Mucosa of rectum (tissue), 2 donors: ENCODE results near the gene NINJ2.

Source experiments
- H3K27ac ChIP-seq, 2 donors: one replicate each; pipeline ENCODE4 v1.7.0; 2013; ENCODE audit warnings: inconsistent platforms in 2 of 2, low read depth in 2 of 2, low read length in 2 of 2
- H3K27me3 ChIP-seq, 2 donors: one replicate each; pipeline ENCODE4 v1.7.0; 2013; ENCODE audit warnings: low read length in 2 of 2; ENCODE audit not compliant: control insufficient read depth in 2 of 2, insufficient read depth in 2 of 2
- H3K36me3 ChIP-seq, 2 donors: one replicate each; pipeline ENCODE4 v1.7.0; 2013; ENCODE audit warnings: low read length in 2 of 2; ENCODE audit not compliant: control insufficient read depth in 2 of 2, insufficient read depth in 2 of 2
- H3K4me1 ChIP-seq, 2 donors: one replicate each; pipeline ENCODE4 v1.7.0; 2013; ENCODE audit warnings: low read length in 2 of 2, mild to moderate bottlenecking in 1 of 2; ENCODE audit not compliant: control insufficient read depth in 2 of 2, insufficient read depth in 2 of 2
- H3K4me3 ChIP-seq, 2 donors: one replicate each; pipeline ENCODE4 v1.7.0; 2013; ENCODE audit warnings: low read length in 2 of 2
- H3K9ac ChIP-seq, 2 donors: one replicate each; pipeline ENCODE4 v1.7.0; 2013; ENCODE audit warnings: low read length in 2 of 2, low read depth in 1 of 2, mild to moderate bottlenecking in 1 of 2
- H3K9me3 ChIP-seq, 2 donors: one replicate each; pipeline ENCODE4 v1.7.0; 2013; ENCODE audit warnings: low read length in 2 of 2; ENCODE audit not compliant: control insufficient read depth in 2 of 2
- donor health status: healthy.
- donor health status: Normal muscosa, but diverticular disease.

Gene NINJ2

GRCh38 chr12:572532-572899 is 90.7 kb downstream of the NINJ2 start:
- Histone ChIP-seq H3K36me3 (no peaks in the 10 kb centered on the region), H3K9me3 (no peaks in the 10 kb centered on the region), H3K27me3 (no peaks in the 10 kb centered on the region), H3K27ac (peak overlapping the region in 1 of 2 donors; percentile 95), H3K4me1 (peaks cover 39 to 43% of the 10 kb centered on the region in 2 donors), H3K4me3 (no peak overlapping the region), H3K9ac (no peak overlapping the region)

- no peak overlapping the region for H3K9ac ChIP-seq
- no peaks in the 10 kb centered on the region for H3K27me3 ChIP-seq
- H3K4me3 ChIP-seq: no peak overlapping the region
- peak overlapping the region; percentile 93 to 95 for H3K27ac ChIP-seq
- peaks cover 39 to 43% of the 10 kb centered on the region in 2 donors for H3K4me1 ChIP-seq
- H3K9me3 ChIP-seq: no peaks in the 10 kb centered on the region
- H3K36me3 ChIP-seq: no peaks in the 10 kb centered on the region
Observed at GRCh38 chr12:571795-572531, 91.3 kb downstream of the NINJ2 start.

- H3K4me3 ChIP-seq: peak overlapping the region; percentile 73 to 77
- no peaks in the 10 kb centered on the region for H3K36me3 ChIP-seq
- peak overlapping the region; percentile 93 to 95 for H3K27ac ChIP-seq
- peaks cover 38 to 39% of the 10 kb centered on the region in 2 donors for H3K4me1 ChIP-seq
- no peaks in the 10 kb centered on the region for H3K27me3 ChIP-seq
- no peaks in the 10 kb centered on the region for H3K9me3 ChIP-seq
- peak overlapping the region; percentile 76 to 80 for H3K9ac ChIP-seq
Observed at GRCh38 chr12:570921-571794, 92.1 kb downstream of the NINJ2 start.

DNA sequence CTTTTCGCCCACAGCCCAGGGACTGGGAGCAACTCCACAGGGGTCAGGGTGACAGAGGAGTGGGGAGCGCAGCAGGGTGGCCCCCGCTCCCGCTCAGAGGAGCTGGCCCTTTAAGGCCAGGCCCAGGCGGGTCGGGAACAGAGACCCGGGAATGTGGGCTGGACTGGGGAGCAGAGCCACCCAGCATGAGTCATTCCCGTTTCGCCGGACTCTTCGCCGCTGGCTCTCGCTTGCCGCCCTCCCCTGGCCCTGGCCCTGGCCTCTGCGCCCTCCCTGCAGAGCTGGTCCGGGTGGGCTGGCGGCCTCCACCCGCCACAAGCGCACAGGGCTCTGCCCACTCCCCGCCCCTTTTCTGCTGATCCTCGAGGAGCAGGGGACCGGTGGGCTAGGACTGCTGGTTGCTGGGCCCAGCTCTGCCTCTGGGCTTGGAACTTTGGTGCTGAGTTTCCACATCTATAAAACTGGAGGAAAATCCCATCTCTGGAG is 92.8 kb downstream of the NINJ2 start:
- H3K27ac ChIP-seq: peak overlapping the region; percentile 93 to 95
- H3K4me3 ChIP-seq: peak overlapping the region; percentile 73 to 77
- no peaks in the 10 kb centered on the region for H3K36me3 ChIP-seq
- H3K9me3 ChIP-seq: no peaks in the 10 kb centered on the region
- H3K27me3 ChIP-seq: no peaks in the 10 kb centered on the region
- peak overlapping the region; percentile 76 to 80 for H3K9ac ChIP-seq
- H3K4me1 ChIP-seq: peaks cover 32 to 36% of the 10 kb centered on the region in 2 donors

DNA sequence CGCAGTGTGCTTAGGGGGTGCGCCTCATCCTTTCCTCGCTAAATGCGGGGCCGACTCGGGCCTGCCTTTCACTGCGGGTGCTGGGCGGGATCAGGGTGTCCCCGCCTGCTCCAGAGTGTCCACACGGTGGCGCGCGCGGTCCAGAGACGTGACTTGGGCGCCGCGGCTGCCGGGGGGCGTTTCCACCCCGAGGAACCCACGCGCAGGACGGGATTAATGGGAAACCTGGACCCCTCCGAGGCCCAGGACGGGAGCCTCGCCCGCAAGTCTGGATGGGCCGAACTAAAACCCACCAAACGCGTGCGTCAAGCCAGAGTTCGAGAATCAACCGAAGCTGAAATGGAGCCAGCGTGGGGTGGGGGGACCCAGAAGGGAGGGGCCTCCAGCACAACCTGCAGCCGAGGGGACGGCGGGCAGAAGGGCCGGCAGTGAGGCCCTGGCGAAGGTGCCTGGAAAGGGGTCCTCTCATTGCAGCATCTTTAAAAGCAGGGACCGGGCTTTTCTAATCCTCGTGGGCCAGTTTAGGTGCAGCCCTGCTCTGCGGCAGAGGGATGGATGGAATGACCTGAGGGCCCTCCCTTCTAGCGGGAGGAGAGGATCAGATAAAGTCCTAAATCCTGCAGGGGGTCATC is 93.3 kb downstream of the NINJ2 start:
- H3K27ac ChIP-seq: peak overlapping the region; percentile 93 to 95
- no peaks in the 10 kb centered on the region for H3K27me3 ChIP-seq
- H3K4me3 ChIP-seq: peak overlapping the region; percentile 73 to 77
- H3K9ac ChIP-seq: peak overlapping the region; percentile 76 to 80
- H3K4me1 ChIP-seq: peaks cover 32 to 35% of the 10 kb centered on the region in 2 donors
- H3K9me3 ChIP-seq: no peaks in the 10 kb centered on the region
- H3K36me3 ChIP-seq: no peaks in the 10 kb centered on the region

DNA sequence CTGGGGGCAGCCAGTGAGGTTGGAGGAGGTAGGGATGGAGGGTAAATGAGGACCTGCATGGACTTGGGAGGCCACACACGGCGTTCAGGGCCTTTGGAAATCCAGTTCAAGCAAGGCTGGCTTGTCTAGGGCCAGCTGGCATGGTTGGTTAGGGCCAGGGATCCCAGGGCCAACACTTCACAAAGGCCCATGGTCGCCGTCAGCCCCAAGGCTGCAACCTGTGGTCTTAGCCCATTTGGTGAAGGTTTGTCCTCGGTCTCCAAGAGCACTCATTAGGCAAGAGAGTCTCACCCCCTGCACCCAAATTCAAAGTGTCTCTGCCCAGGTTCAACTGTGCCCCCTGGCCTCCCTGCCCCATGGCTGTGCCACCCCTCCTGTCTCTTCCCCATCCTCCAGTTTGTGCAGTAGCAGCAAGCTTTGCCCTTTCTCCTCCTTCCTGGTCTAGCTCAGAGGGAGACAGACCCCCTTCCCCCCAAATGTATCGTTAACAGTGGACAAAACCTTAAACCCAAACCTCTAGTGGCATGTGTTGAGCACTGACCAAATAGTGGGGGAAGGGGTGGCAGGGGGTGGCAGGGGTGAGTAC is 94.1 kb downstream of the NINJ2 start:
- Histone ChIP-seq H3K4me1 (peaks cover 32 to 35% of the 10 kb centered on the region in 2 donors), H3K4me3 (peak overlapping the region in 1 of 2 donors; percentile 77), H3K9me3 (no peaks in the 10 kb centered on the region), H3K27me3 (no peaks in the 10 kb centered on the region), H3K27ac (peak overlapping the region in 1 of 2 donors; percentile 56), H3K9ac (peak overlapping the region in 1 of 2 donors; percentile 76), H3K36me3 (no peaks in the 10 kb centered on the region)

GRCh38 chr12:568486-568885 is 94.8 kb downstream of the NINJ2 start:
- Histone ChIP-seq H3K9ac (peak overlapping the region in 1 of 2 donors; percentile 1), H3K27me3 (no peaks in the 10 kb centered on the region)

GRCh38 chr12:565589-566105 is 97.6 kb downstream of the NINJ2 start:
- peaks cover 18 to 23% of the 10 kb centered on the region in 2 donors for H3K4me1 ChIP-seq
- no peak overlapping the region for H3K4me3 ChIP-seq
- no peaks in the 10 kb centered on the region for H3K27me3 ChIP-seq
- H3K36me3 ChIP-seq: peaks cover 4 to 12% of the 10 kb centered on the region in 2 donors
- no peaks in the 10 kb centered on the region for H3K9me3 ChIP-seq
- no peak overlapping the region for H3K9ac ChIP-seq
- H3K27ac ChIP-seq: no peak overlapping the region

More at GRCh38 chr12:568486-568885, 94.8 kb downstream of the NINJ2 start:
- Histone ChIP-seq H3K4me3 (no peak overlapping the region), H3K36me3 (peaks cover 0 to 3% of the 10 kb centered on the region in 2 donors), H3K27ac (peak overlapping the region in 1 of 2 donors; percentile 48), H3K9me3 (no peaks in the 10 kb centered on the region), H3K4me1 (peaks cover 32 to 35% of the 10 kb centered on the region in 2 donors)

DNA sequence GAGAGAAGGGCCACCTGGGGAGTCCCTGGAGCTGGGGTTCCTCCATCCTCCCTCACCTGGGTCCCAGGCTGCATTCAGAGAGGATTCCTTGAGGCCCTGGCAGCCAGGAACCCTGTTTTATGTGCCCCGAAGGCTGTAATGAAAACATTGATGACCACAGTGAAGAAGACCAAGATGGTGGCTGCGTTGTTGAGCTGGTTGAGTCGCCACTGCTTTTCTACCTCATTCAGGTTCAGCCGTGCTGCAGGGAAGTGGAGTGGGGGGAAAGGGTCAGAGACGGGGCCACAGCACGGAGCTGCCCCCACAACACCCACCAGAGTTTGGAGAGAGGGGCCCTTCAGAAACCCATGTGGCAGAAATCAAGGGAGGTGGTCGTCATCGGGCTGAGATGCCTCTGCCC is 98.1 kb downstream of the NINJ2 start:
- Histone ChIP-seq H3K27ac (no peak overlapping the region), H3K4me3 (no peak overlapping the region), H3K36me3 (peaks cover 4 to 12% of the 10 kb centered on the region in 2 donors), H3K9ac (no peak overlapping the region), H3K9me3 (no peaks in the 10 kb centered on the region), H3K27me3 (no peaks in the 10 kb centered on the region), H3K4me1 (peaks cover 14 to 18% of the 10 kb centered on the region in 2 donors)
